B cell (primary cell): ENCODE data around the gene ATG2A. TPM values are rescaled to one million over a fixed set of nuclear protein-coding genes. Genes with fewer than 3 reads are reported as not detected.

Experiments
- ATAC-seq: fragments of 200-7000 bp; cut with Tn5 transposase; one replicate; pipeline ENCODE4 v1.10.0; 2021; ENCODE audit warnings: low read depth, mild to moderate bottlenecking, moderate number of reproducible peaks, moderate library complexity
- CTCF ChIA-PET: fragments of 350-600 bp; sonication (Branson Sonifier 250); formaldehyde crosslinking; loops from one replicate; lab custom pipeline; 2021; ENCODE audit warnings: antibody characterized with exemption, inconsistent platforms; lab: Charles Lee
- POLR2A ChIA-PET: fragments of 350-600 bp; sonication (Branson Sonifier 250); formaldehyde crosslinking; loops from one replicate; lab custom pipeline; 2021; ENCODE audit warnings: antibody characterized with exemption; lab: Charles Lee
- DNase-seq: peaks from one replicate; pipeline ENCODE4 v3.0.0; 2013
- H2AFZ ChIP-seq: 2 replicates; pipeline ENCODE4 v1.6.1; 2012; ENCODE audit warnings: mild to moderate bottlenecking, low read depth, low read length; ENCODE audit not compliant: insufficient read depth, poor library complexity, severe bottlenecking
- H3K27ac ChIP-seq, 2 donors: 1 replicate in 1 of 2; 2 replicates in 1 of 2; pipeline ENCODE4 v1.5.1; 2012 to 2013; ENCODE audit warnings: low read length in 2 of 2, mild to moderate bottlenecking in 2 of 2, moderate library complexity in 1 of 2
- H3K27me3 ChIP-seq, 4 experiments: fragments of 200-600 bp in 1 of 4; sonication (generic) in 1 of 4; replicated peaks in 1 of 4; 1 replicate in 2 of 4; 2 replicates in 2 of 4; pipeline versions ENCODE4 v1.6.1 to v1.7.0; 2013 to 2016; ENCODE audit warnings: low read length in 3 of 4, mild to moderate bottlenecking in 2 of 4, mixed read lengths in 1 of 4, moderate library complexity in 1 of 4; ENCODE audit not compliant: insufficient read depth in 4 of 4, control insufficient read depth in 3 of 4; ENCODE audit errors: control extremely low read depth in 1 of 4
- H3K36me3 ChIP-seq, 2 experiments: replicated peaks in 1 of 2; 1 replicate in 1 of 2; 2 replicates in 1 of 2; pipeline versions ENCODE4 v1.6.1 to v1.7.1; 2013; ENCODE audit warnings: low read length in 1 of 2; ENCODE audit not compliant: insufficient read depth in 2 of 2, control insufficient read depth in 1 of 2; ENCODE audit errors: control extremely low read depth in 1 of 2, extremely low read depth in 1 of 2
- H3K4me1 ChIP-seq, 2 donors: fragments of 200-600 bp in 1 of 2; sonication (generic) in 1 of 2; 1 replicate in 1 of 2; 2 replicates in 1 of 2; pipeline versions ENCODE4 v1.5.1 to v1.6.1; 2013 to 2017; ENCODE audit warnings: low read length in 2 of 2; ENCODE audit not compliant: control insufficient read depth in 2 of 2, insufficient read depth in 2 of 2
- H3K4me2 ChIP-seq: replicated peaks from 2 replicates; pipeline ENCODE3; 2012; ENCODE audit warnings: mild to moderate bottlenecking, low read depth, low read length; ENCODE audit not compliant: poor library complexity, severe bottlenecking
- H3K4me3 ChIP-seq, 5 experiments: fragments of 200-600 bp in 1 of 5; sonication (generic) in 1 of 5; 1 replicate in 3 of 5; 2 replicates in 2 of 5; pipeline versions ENCODE4 v1.5.1 to v1.7.0; 2011 to 2016; ENCODE audit warnings: low read length in 4 of 5, mild to moderate bottlenecking in 4 of 5, low read depth in 2 of 5, control low read depth in 1 of 5, moderate library complexity in 1 of 5; ENCODE audit not compliant: insufficient read depth in 1 of 5; ENCODE audit errors: control extremely low read depth in 1 of 5, extremely low read depth in 1 of 5
- H3K79me2 ChIP-seq: fragments of 200-600 bp; sonication (generic); one replicate; pipeline ENCODE4 v1.6.0; 2016; ENCODE audit warnings: low read length; ENCODE audit not compliant: control insufficient read depth, insufficient read depth
- H3K9ac ChIP-seq: fragments of 200-600 bp; sonication (generic); 2 replicates; pipeline ENCODE4 v1.6.1; 2017; ENCODE audit warnings: mild to moderate bottlenecking, low read length, moderate library complexity
- H3K9me3 ChIP-seq, 3 donors: one replicate each; pipeline versions ENCODE4 v1.6.1 to v1.7.1; 2013; ENCODE audit warnings: low read length in 2 of 3; ENCODE audit not compliant: control insufficient read depth in 2 of 3, insufficient read depth in 1 of 3; ENCODE audit errors: control extremely low read depth in 1 of 3
- H4K20me1 ChIP-seq: 2 replicates; pipeline ENCODE4 v1.6.0; 2012; ENCODE audit warnings: mild to moderate bottlenecking, low read length; ENCODE audit not compliant: insufficient read depth, control insufficient read depth, poor library complexity, severe bottlenecking
- H3K27ac Mint-ChIP-seq: one replicate; pipeline ENCODE4 v1.8.0; 2021; ENCODE audit warnings: mixed read lengths
- H3K27me3 Mint-ChIP-seq: one replicate; pipeline ENCODE4 v1.8.0; 2021; ENCODE audit warnings: mixed read lengths
- H3K4me1 Mint-ChIP-seq: one replicate; pipeline ENCODE4 v1.8.0; 2021; ENCODE audit warnings: mixed read lengths
- H3K4me3 Mint-ChIP-seq: one replicate; pipeline ENCODE4 v1.8.0; 2021; ENCODE audit warnings: mixed read lengths
- H3K9me3 Mint-ChIP-seq: one replicate; pipeline ENCODE4 v1.8.0; 2022; ENCODE audit warnings: mixed read lengths; ENCODE audit not compliant: insufficient read depth
- EZH2 ChIP-seq: IDR thresholded peaks from 2 replicates; pipeline ENCODE4 v1.6.1; 2012; ENCODE audit warnings: borderline replicate concordance, low read depth, mild to moderate bottlenecking, moderate library complexity, low read length; ENCODE audit not compliant: insufficient read depth, poor library complexity, severe bottlenecking
- WGBS: methylation state at CpG from one replicate; pipeline ENCODE4 v1.1.5; 2013; ENCODE audit warnings: missing lambda C conversion rate; ENCODE audit not compliant: insufficient coverage; 5-methylcytosine and 5-hydroxymethylcytosine counted together
- intact Hi-C: fragments of 100-400 bp; cut with micrococcal nuclease; formaldehyde crosslinking; loops from one replicate; pipeline ENCODE4 v1.10.0; 2022
- polyA plus RNA-seq: library from polyadenylated mRNA; depleted of rRNA; stranded (reverse); fragments of >200 nt; gene quantifications from 2 replicates; pipeline ENCODE4 v1.2.3, GENCODE V29; 2012
- total RNA-seq, 2 donors: library from RNA; stranded (reverse); fragments of 120-200 nt in 1 of 2; gene quantifications; 1 replicate in 1 of 2; 2 replicates in 1 of 2; pipeline versions ENCODE4 v1.2.3 to v1.2.4, GENCODE V29; 2013 to 2022
- TF ChIP-seq, protein P1 (sequence below): fragments of 200-600 bp; IDR thresholded peaks from one replicate; pipeline ENCODE4 v1.8.0; 2022; ENCODE audit warnings: antibody characterized with exemption, mild to moderate bottlenecking

Gene ATG2A
- total and polyA plus RNA-seq, 2 donors (not counting 1 experiment from before 2014, with no cell fraction given) = 24.3 to 38.6 TPM

GRCh38 chr11:64918017-64918416, 1.0 kb upstream of the ATG2A start:
- H3K4me1 ChIP-seq = peaks cover 19 to 33% of the 10 kb centered on the region in 2 donors
- peaks cover 22% of the 10 kb centered on the region for H3K79me2 ChIP-seq
- intact Hi-C loops = loop anchor here (5.0 to 10.0 kb wide), 2 partner anchors 54 to 197 kb away; partner anchors contain the start of genes MAJIN, TM7SF2 and ZNHIT2
- H3K4me3 ChIP-seq = peak overlapping the region in 3 of 5 experiments; percentile 51 to 96 (median 90)
- peak overlapping the region; percentile 48 for H3K9ac ChIP-seq
- H2AFZ ChIP-seq = peak overlapping the region; percentile 61
- no peaks in the 10 kb centered on the region for H3K27me3 Mint-ChIP-seq
- no peaks in the 10 kb centered on the region for H3K27me3 ChIP-seq
- DNase-seq (no peak), ATAC-seq (no peak)
- H3K36me3 ChIP-seq = peaks cover 0 to 14% of the 10 kb centered on the region in 2 experiments
- ChIA-PET POLR2A (interaction anchor here (0.6 to 0.9 kb wide), 2 partner anchors 30 to 96 kb away, joined by 3 read pairs; partner anchors contain the start of gene ARL2), CTCF (interaction anchor here (0.5 to 3.8 kb wide), 5 partner anchors 31 to 748 kb away, joined by 3 to 13 read pairs (median 7); partner anchors contain the start of genes BATF2 and CDC42BPG)
- no peak for TF ChIP-seq EZH2
- TF ChIP-seq, protein P1, sequence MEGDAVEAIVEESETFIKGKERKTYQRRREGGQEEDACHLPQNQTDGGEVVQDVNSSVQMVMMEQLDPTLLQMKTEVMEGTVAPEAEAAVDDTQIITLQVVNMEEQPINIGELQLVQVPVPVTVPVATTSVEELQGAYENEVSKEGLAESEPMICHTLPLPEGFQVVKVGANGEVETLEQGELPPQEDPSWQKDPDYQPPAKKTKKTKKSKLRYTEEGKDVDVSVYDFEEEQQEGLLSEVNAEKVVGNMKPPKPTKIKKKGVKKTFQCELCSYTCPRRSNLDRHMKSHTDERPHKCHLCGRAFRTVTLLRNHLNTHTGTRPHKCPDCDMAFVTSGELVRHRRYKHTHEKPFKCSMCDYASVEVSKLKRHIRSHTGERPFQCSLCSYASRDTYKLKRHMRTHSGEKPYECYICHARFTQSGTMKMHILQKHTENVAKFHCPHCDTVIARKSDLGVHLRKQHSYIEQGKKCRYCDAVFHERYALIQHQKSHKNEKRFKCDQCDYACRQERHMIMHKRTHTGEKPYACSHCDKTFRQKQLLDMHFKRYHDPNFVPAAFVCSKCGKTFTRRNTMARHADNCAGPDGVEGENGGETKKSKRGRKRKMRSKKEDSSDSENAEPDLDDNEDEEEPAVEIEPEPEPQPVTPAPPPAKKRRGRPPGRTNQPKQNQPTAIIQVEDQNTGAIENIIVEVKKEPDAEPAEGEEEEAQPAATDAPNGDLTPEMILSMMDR = no peak
- peak overlapping the region; percentile 100 for H3K4me2 ChIP-seq
- H3K27ac ChIP-seq = peak overlapping the region; percentile 34 to 60
- peak overlapping the region; percentile 91 for H3K27ac Mint-ChIP-seq
- no peaks in the 10 kb centered on the region for H4K20me1 ChIP-seq
- H3K4me1 Mint-ChIP-seq = peaks cover 34% of the 10 kb centered on the region
- H3K9me3 ChIP-seq = no peaks in the 10 kb centered on the region
- WGBS = 33% methylated on average over 1 of the region's 4 CpGs
- H3K4me3 Mint-ChIP-seq = peak overlapping the region; percentile 88
- no peaks in the 10 kb centered on the region for H3K9me3 Mint-ChIP-seq

- POLR2A ChIA-PET = interaction anchor here (0.6 to 0.9 kb wide), 2 partner anchors 30 to 97 kb away, joined by 3 read pairs; partner anchors contain the start of gene ARL2
- no peaks in the 10 kb centered on the region for H4K20me1 ChIP-seq
- H3K9me3 ChIP-seq = no peaks in the 10 kb centered on the region
- TF ChIP-seq EZH2 = no peak
- TF ChIP-seq, protein P1 = no peak
- CTCF ChIA-PET = interaction anchor here (1.9 to 3.8 kb wide), 3 partner anchors 30 to 79 kb away, joined by 7 to 13 read pairs (median 9); partner anchors contain the start of gene BATF2
- intact Hi-C loops = loop anchor here (1.0 to 10.0 kb wide), 8 partner anchors 39 to 197 kb away; partner anchors contain the start of genes ARL2, CDCA5, EHD1 and MAJIN
- DNase-seq (no peak), ATAC-seq (no peak)
- 45% methylated on average over 3 of the region's 6 CpGs for WGBS
- H3K4me2 ChIP-seq = peak overlapping the region; percentile 100
- Mint-ChIP-seq H3K27ac (peak overlapping the region; percentile 91), H3K4me1 (peaks cover 34% of the 10 kb centered on the region), H3K27me3 (no peaks in the 10 kb centered on the region), H3K4me3 (peak overlapping the region; percentile 88), H3K9me3 (no peaks in the 10 kb centered on the region)
- peaks cover 19 to 33% of the 10 kb centered on the region in 2 donors for H3K4me1 ChIP-seq
- H3K9ac ChIP-seq = peak overlapping the region; percentile 48
- H3K4me3 ChIP-seq = peak overlapping the region; percentile 5 to 96 (median 51)
- peaks cover 0 to 17% of the 10 kb centered on the region in 2 experiments for H3K36me3 ChIP-seq
- no peaks in the 10 kb centered on the region for H3K27me3 ChIP-seq
- H3K27ac ChIP-seq = peak overlapping the region; percentile 34 to 60
- H2AFZ ChIP-seq = peak overlapping the region; percentile 61
- H3K79me2 ChIP-seq = peaks cover 22% of the 10 kb centered on the region
Measured at GRCh38 chr11:64917663-64917995, 620 bp upstream of the ATG2A start.
